Mesodermal cell (in vitro differentiated cells): ENCODE data around the gene GLT6D1.

Experiments
- H3K27ac ChIP-seq: 2 replicates; pipeline ENCODE4 v1.7.0; 2013; ENCODE audit warnings: mild to moderate bottlenecking, low read depth, low read length, moderate library complexity; ENCODE audit not compliant: severe bottlenecking
- H3K36me3 ChIP-seq: 2 replicates; pipeline ENCODE4 v1.7.1; 2013; ENCODE audit warnings: mild to moderate bottlenecking, low read length, moderate library complexity; ENCODE audit not compliant: control insufficient read depth, insufficient read depth
- H3K4me1 ChIP-seq: one replicate; pipeline ENCODE4 v1.7.1; 2013; ENCODE audit warnings: mild to moderate bottlenecking, low read length; ENCODE audit not compliant: insufficient read depth, control insufficient read depth, poor library complexity, severe bottlenecking
- H3K4me3 ChIP-seq: 2 replicates; pipeline ENCODE4 v1.7.0; 2013; ENCODE audit warnings: low read length, control low read depth, mild to moderate bottlenecking; ENCODE audit not compliant: insufficient read depth, poor library complexity, severe bottlenecking; ENCODE audit errors: extremely low read depth
- H3K9me3 ChIP-seq: 2 replicates; pipeline ENCODE4 v1.7.1; 2013; ENCODE audit warnings: mild to moderate bottlenecking, low read length, moderate library complexity; ENCODE audit not compliant: control insufficient read depth
- WGBS, 2 experiments: methylation state at CpG; one replicate each; pipeline ENCODE4 v1.1.5; 2013; ENCODE audit warnings: missing lambda C conversion rate in 2 of 2; ENCODE audit not compliant: insufficient coverage in 2 of 2; 5-methylcytosine and 5-hydroxymethylcytosine counted together

The GLT6D1 gene

GRCh38 chr9:135622415-135623020 is 16.8 kb downstream of the GLT6D1 start:
- 90 to 91% methylated on average over 10 of the region's 11 CpGs for WGBS, 2 experiments
- Histone ChIP-seq H3K4me3 (no peak overlapping the region), H3K4me1 (no peaks in the 10 kb centered on the region), H3K9me3 (no peaks in the 10 kb centered on the region), H3K27ac (no peak overlapping the region), H3K36me3 (no peaks in the 10 kb centered on the region)

DNA sequence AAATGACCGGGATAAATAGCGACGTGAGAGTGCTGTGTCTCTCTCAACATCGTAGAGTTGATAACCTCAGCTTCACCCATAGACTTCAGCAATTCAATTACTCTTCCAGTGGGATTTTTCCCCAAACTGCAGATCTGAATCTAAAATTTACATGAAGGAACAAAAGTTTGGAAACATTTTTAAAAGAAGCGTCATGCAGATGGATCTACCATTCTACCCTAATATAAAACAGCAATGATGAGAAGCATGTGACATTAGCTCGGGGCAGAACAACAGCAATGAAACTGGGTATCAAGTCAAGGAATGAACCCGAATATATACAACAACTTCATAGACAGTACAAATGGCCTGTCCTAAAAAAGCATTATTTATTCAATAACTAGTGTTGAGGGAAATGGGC is 18.8 kb downstream of the GLT6D1 start:
- 89 to 96% methylated on average over 4 of the region's 7 CpGs for WGBS, 2 experiments
- H3K4me1 ChIP-seq = no peaks in the 10 kb centered on the region
- H3K4me3 ChIP-seq = no peak overlapping the region
- no peaks in the 10 kb centered on the region for H3K9me3 ChIP-seq
- H3K27ac ChIP-seq = no peak overlapping the region
- no peaks in the 10 kb centered on the region for H3K36me3 ChIP-seq

- H3K9me3 ChIP-seq = no peaks in the 10 kb centered on the region
- H3K36me3 ChIP-seq = no peaks in the 10 kb centered on the region
- no peaks in the 10 kb centered on the region for H3K4me1 ChIP-seq
- no peak overlapping the region for H3K4me3 ChIP-seq
- no peak overlapping the region for H3K27ac ChIP-seq
- 89 to 94% methylated on average over 7 of the region's 10 CpGs for WGBS, 2 experiments
Measured at GRCh38 chr9:135619599-135619886, 19.8 kb downstream of the GLT6D1 start.

- WGBS, 2 experiments = 91 to 97% methylated on average over 7 of the region's 8 CpGs
- Histone ChIP-seq H3K4me1 (no peaks in the 10 kb centered on the region), H3K36me3 (no peaks in the 10 kb centered on the region), H3K27ac (no peak overlapping the region), H3K4me3 (no peak overlapping the region), H3K9me3 (no peaks in the 10 kb centered on the region)
Measured at GRCh38 chr9:135618866-135619598, 20.3 kb downstream of the GLT6D1 start.

GRCh38 chr9:135617991-135618411 is 21.3 kb downstream of the GLT6D1 start:
- no peaks in the 10 kb centered on the region for H3K9me3 ChIP-seq
- H3K4me1 ChIP-seq = no peaks in the 10 kb centered on the region
- no peaks in the 10 kb centered on the region for H3K36me3 ChIP-seq
- no peak overlapping the region for H3K27ac ChIP-seq
- 84 to 89% methylated on average over 12 to 13 of the region's 13 CpGs for WGBS, 2 experiments
- no peak overlapping the region for H3K4me3 ChIP-seq

DNA sequence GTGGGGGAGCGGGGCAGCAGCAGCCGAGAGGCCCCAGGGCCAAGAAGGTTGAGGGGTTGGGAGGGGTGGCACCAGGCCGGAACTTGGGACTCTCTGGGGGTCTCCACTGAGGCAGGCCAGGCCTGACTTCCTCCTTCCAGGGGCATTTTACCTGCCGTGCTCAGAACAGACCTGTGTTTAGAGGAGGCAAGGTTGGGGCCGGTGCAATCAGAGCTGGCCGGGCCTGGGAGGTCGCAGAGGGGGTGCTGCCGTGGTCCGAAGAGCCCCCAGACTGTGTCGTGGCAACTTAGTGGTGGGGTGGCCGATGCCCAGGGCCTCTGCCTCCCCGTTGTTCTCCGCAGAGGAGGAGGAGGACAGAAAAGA is 21.8 kb downstream of the GLT6D1 start:
- Histone ChIP-seq H3K27ac (no peak overlapping the region), H3K36me3 (no peaks in the 10 kb centered on the region), H3K4me1 (no peaks in the 10 kb centered on the region), H3K9me3 (no peaks in the 10 kb centered on the region), H3K4me3 (no peak overlapping the region)
- whole genome bisulfite sequencing, 2 experiments = 85 to 87% methylated on average over 7 to 12 of the region's 13 CpGs

DNA sequence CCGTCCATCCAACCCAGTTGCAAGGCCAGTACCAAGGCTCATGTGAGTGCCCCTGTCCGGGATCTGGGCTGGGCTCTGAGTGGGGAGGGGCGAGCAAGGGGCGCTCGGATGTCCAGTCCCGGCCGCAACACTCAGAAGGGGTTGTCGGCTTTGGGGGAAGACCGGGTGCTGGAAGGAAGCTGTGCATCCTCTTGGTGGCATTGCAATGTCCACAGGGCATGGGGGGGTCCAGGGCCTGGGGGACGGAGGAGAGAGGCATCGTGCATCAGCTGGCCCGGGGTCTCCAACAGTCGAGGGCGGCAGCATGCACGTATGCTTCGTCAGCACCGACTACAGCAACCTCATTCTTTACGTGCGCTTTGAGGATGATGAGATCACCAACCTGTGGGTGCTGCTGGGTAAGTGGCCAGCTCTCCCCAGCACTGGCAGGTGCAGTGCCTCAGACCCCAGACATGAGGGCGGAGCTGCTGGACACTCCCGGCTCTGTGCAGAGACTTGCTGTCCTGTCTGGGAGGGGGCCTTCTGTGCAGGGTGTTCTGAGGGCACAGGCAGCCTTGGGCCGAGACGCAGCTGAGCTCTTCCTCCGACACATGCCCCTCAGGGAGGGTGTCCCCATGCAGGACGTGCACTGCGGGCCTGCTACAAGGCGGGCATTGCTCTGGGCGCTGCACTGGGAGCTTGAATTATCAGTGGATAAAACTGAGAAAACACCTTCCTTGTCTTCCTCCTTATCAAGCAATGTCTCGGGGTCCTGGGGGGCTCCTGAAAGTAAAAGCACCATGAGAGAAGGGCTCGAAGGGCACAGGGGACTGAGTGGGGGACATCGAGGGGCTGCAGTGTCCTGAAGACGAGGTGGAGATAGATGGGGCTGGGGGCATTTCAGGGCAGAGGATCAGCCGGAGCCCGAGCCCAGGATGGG is 22.5 kb downstream of the GLT6D1 start:
- Histone ChIP-seq H3K9me3 (no peaks in the 10 kb centered on the region), H3K4me3 (no peak overlapping the region), H3K27ac (no peak overlapping the region), H3K36me3 (no peaks in the 10 kb centered on the region), H3K4me1 (no peaks in the 10 kb centered on the region)
- 92% methylated on average over 23 to 28 of the region's 34 CpGs for WGBS, 2 experiments

DNA sequence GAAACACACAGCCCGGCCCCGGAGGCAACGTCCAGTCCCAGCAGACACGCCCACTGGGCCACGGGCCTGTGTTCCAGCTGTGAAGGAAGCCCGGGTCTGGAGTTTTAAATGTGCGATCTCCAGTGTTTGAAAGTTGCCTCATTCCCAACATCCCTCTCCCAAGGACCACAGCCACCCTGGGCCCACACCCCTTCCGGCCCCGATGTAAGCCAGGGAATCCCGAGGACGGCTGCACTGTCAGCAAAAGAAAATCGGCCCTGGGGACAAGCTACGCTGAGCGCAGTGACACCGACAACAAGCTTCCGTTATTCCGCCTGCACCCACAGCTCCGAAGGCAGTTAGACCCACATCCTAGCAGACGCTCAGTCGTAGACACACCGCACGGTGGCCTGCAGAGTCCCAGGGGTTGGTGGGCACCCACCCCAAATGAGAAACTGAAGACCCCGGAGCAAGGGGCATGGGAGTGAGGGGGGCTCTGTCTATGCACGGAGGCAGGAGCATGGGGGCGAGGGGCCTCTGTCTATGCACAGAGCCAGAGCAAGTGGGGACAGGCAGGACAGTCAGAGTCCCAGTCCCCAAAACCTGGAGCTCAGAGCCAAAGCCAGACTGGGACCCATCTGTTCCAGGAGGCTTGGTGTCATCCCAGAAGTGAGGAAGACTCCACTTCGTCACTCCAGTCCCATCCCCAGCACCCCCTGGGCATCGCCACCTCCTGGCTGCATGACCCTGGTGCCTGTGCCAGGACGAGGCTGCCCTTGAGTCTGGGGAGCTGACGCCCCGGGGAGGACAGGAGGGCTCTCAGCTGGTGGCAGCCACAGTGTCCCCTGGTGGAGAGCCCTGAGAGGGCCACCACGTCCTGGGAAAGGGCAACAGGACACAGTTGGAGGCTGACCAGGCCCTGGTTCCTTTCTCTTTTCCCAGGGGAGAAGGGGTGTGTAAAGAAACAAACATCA is 23.4 kb downstream of the GLT6D1 start:
- Histone ChIP-seq H3K9me3 (no peaks in the 10 kb centered on the region), H3K27ac (no peak overlapping the region), H3K4me1 (no peaks in the 10 kb centered on the region), H3K36me3 (no peaks in the 10 kb centered on the region), H3K4me3 (no peak overlapping the region)
- 84 to 86% methylated on average over 30 of the region's 31 CpGs for WGBS, 2 experiments

DNA sequence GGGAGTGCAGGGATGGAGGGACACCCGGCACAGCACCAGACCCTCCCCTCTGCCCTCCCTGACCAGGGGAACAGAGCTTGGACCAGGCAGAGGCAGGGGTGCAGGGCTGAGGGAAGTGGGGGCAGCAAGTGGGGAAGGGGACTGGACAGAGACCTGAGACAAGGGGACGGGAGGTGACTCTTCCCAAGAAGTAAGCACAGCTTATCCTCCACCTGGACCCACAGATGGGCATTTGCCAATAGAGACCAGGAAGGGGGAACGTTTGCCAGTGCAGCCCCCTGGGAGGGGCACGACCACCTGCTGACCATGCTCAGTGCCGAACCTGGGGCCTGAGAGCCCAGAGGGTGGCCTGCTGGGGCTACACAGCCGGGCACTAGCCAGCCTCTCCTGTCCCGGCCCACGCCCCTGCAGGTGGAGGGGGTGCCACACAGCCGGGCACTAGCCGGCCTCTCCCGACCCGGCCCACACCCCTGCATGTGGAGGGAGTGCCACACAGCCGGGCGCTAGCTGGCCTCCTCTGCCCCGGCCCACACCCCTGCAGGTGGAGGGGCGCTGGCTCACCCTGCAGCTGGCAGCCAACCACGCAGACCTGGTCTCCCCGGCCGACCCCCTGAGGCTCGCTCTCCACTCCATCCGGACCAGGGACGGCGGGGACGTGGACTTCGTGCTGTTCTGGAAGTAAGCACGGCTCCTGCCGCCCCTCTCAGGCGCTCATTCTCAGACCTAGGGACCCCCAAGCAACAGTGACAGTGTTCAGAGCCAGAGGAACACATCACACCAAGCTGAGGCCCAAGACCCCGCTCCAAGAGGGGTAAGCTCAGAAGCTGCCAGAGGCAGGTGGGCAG is 24.3 kb downstream of the GLT6D1 start:
- Histone ChIP-seq H3K27ac (no peak overlapping the region), H3K4me1 (no peaks in the 10 kb centered on the region), H3K4me3 (no peak overlapping the region), H3K36me3 (no peaks in the 10 kb centered on the region), H3K9me3 (no peaks in the 10 kb centered on the region)
- WGBS, 2 experiments = 92 to 93% methylated on average over 25 to 26 of the region's 29 CpGs
